ENCODE results near the gene SDK1.
A peak's percentile ranks its signal among the peaks of the same experiment; 100 is the strongest.

Gene SDK1

DNA sequence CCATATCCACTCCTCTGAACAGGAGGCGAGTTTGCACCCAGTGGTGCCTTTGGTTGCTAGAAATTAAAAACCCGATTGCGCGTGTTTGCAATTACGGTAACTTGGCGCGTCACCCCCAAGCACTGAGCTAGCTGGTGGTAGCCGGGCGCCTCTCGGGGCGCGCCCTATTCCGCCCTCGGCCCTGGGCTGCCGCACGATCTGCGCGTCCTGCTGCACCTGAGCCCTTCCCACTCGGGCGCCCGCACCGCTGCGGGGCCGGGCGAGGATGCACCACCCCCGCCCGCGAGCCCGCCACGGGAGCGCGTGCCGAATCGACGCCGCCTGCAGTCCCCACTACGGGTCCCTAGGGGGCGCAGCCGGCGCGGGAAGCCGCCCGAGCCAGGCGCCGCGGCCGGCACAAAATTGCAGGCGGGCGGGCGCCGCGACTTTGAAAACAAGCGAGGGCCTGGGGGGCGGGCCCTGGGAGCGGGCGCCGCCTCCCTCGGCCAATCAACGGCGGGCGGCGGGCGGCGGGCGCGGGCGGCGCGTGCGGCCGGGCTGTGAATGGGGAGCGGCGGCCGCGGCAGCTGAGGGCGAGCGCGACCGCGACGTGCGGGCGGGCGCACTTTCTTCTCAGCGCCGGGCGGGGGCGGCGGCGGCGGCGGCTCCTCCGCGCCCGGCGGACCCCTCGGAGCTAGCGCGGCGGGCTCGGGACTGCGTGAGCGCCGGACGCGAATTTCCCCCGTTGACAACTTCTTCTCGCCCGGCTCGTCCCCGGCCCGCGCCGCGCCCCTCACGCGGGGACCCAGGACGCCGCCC lies at the start of gene SDK1:
Gene SDK1, plus strand, starts transcription at position 602 of the 798 bp plus-strand sequence. CDS start 335 bp downstream, outside the sequence.
- peak; percentile 82 for DNase-seq

GRCh38 chr7:3254718-3255117 lies 46.3 kb upstream of the SDK1 start:
- no peak for DNase-seq

GRCh38 chr7:3259711-3260400 lies 41.2 kb upstream of the SDK1 start:
- DNase-seq: no peak

- DNase-seq: no peak
Observed at GRCh38 chr7:3260401-3260715, 40.7 kb upstream of the SDK1 start.

- no peak for DNase-seq
Observed at GRCh38 chr7:3264693-3265339, 36.2 kb upstream of the SDK1 start.

DNA sequence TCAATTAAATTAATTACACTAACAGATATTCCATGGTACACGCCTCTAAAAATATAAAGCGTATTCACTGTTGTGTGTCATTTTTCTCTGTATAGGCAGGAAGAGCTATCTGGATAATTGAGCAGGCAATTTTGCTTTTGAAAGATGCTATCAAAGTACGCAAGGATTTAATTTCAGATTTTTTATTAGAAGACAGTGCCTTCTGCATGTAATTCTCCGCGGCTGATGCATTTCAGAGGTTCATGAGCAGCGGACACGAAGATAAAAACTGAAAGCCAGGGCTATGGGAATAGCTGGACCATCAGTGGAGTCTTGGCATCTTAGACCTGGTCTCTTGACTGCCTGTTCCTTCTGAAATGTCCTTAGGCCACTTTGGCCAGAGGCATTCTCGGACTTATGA lies 35.7 kb upstream of the SDK1 start:
- DNase-seq: no peak

- no peak for DNase-seq
Observed at GRCh38 chr7:3266240-3266639, 34.8 kb upstream of the SDK1 start.

DNA sequence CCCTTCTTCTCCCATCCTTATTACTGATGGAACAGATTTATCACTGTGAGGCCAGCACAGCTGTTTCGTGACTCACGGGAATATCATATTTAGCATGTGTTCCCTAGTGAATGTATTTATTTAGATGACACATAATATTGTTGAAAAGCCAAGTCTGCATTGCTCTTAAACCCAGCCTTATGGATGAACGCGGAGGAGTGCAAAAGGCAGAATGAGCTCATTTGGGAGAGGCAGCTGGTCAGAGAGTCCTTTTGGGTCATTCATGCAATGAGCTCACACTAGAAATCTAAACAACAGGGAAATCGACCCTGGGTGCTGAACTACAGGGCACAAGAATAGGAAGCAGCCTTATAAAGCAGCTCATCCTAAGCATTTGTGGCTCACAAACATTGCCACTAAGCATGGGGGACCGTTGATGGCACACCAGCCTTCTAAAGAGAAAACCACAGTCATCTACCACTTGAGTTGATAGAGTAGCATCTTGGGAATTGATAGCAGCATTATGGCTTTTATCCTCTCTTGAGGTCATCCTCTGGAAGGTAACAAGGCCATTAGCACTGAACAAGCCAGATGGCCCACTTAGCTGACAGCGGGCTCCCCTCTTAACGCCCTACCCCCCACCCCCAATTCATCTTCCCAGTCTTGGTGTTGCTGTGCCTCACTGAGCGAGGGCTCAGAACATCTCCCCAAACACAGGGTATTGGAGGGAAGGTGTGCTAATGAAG lies 32.9 kb upstream of the SDK1 start:
- DNase-seq: peak; percentile 91

- no peak for DNase-seq
Observed at GRCh38 chr7:3270362-3270761, 30.7 kb upstream of the SDK1 start.

- no peak for DNase-seq
Observed at GRCh38 chr7:3271298-3271697, 29.8 kb upstream of the SDK1 start.

GRCh38 chr7:3272691-3273141 lies 28.3 kb upstream of the SDK1 start:
- peak; percentile 93 for DNase-seq

DNA sequence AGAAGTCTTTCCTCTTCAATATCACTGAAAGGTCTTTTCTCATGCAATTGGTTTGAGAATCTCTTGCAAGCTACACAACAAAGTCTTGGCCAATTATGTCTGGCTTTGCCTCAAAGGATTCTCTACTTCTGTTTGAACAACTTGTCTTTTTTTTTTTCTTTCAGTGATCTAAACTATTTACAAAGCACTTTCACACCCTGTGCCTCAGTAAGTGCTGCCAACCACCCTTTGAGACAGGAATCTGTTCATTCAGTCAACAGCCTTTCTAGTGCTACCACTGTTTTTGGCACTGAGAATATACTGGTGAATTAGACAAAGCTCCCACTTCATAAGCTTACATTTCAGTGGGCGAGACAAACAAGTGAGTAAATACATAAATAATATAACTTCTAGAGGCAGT lies 26.9 kb upstream of the SDK1 start:
- DNase-seq: no peak

DNA sequence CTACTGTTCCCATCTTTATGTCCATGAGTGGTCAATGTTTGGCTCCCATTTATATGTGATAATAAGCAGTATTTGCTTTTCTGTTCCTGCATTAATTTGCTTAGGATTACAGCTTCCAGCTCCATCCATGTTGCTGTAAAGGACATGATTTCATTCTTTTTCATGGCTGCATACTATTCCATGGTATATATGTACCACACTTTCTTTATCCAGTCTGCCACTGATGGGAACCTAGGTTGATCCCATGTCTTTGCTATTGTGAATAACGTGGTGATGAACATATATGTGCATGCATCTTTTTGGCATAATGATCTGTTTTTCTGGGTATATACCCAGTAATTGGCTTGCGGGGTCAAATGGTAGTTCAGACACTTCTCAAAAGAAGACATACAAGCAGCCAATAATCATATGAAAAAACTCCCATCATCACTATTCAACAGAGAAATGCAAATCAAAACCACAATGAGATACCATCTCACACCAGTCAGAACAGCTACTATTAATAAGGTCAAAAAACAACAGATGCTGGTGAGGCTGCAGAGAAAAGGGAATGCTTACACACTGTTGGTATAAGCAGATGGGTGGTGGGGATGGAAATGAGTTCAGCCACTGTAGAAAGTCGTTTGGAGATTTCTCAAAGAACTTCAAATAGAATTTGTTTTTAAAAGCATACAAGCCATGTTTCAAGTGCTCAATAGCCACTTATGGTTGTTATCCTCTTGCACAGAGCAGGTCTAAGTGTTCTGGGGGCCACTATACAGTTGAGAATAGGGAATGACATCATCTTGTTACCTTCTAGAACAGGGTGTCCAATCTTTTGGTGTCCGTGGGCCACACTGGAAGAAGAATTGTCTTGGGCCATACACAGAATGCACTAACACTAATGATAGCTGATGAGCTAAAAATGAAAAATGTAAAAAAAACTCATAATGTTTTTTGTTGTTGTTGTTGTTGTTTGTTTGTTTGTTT lies 23.2 kb upstream of the SDK1 start:
- peak; percentile 87 for DNase-seq

- no peak for DNase-seq
Observed at GRCh38 chr7:3279147-3279818, 21.8 kb upstream of the SDK1 start.

GRCh38 chr7:3280445-3280844 lies 20.6 kb upstream of the SDK1 start:
- DNase-seq: no peak

- no peak for DNase-seq
Observed at GRCh38 chr7:3280946-3281656, 20.0 kb upstream of the SDK1 start.

DNA sequence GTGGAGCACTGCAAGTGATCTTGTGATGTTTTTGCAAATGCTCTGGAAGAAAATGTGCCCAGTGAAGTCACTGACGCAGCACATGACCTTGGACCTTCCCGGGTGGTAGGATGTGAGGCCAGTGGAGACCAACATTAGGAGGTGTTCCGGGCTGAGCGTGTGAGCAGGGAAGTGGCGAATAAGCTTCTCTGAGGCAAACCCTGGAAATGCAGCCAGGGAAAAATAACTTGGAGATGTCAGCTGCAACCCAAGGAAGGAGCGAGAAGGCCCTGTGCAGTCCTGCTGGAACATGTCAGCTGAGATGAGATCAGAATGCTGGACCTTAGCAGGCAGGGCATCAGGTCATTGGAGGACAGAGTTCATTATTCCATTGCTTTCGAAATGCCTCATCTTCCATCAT lies 18.6 kb upstream of the SDK1 start:
- no peak for DNase-seq

GRCh38 chr7:3283130-3283704 lies 17.8 kb upstream of the SDK1 start:
- DNase-seq: no peak

- DNase-seq: no peak
Observed at GRCh38 chr7:3285652-3286051, 15.4 kb upstream of the SDK1 start.

- no peak for DNase-seq
Observed at GRCh38 chr7:3289996-3290395, 11.1 kb upstream of the SDK1 start.
